Colon (tissue), 2 donors: ENCODE data around the gene MMRN1.

Experiments
- FAIRE-seq: peaks from 2 replicates; lab custom pipeline; 2012; peaks lifted over from hg19 to GRCh38; lab: Jason Lieb, UNC
- donor health status: control.
- donor health status: control.

The MMRN1 gene

DNA sequence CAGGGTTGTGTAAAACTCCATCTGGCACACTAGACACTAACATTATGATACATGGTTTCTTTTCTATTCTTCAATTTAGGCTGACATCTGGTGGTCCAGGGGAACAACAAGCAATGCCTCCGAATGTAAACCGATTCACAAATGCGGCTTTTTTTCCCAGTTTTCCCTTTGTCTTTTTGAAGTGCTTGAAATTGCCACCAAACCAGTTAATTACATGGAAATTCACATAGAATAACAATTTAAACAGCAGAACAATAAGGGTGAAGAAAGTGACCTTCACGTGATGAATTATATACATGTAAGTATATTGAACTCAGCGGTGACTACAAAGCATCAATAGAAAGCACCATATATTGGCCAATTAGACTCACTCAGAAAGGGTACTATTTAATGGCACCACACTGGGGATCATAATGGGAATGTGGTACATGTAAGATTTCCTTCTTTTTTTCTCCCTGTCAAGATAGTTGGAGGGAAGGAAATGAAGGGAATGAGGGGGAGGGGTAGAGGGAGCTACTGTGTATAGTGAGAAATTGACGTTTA lies 103.9 kb downstream of the MMRN1 start:
- FAIRE-seq, result no peak

GRCh38 chr4:90001023-90001422 lies 106.4 kb downstream of the MMRN1 start:
- no peak for FAIRE-seq

DNA sequence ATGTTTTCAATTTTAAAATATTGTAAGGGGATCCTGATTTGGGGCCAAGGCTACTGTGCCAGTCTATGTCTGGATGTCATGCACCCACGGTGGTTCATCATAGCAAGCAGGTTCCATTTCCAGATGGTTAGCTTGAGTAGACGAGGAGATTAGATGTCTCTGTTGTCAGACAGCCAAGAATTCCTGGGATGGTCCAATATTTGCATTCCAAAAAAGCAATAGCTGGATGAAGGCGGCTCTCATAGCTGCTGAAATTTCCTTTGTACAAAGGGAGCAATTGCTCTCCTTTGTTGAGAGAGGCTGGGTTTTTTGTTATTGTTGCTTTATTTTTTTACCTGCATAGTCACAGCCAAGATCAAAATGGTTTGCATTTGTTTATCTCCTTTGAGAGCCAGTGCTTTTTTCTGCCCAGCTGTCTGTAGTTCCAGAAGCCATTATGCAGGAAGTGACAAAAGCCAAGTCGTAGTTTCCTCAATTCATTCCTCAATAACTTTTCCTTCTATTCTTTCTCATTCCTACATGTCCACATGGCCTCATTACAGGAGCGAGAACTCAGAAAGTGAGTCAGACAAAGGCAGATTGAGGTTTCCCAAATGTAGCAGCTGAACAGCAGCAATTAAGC lies 107.9 kb downstream of the MMRN1 start:
- no peak for FAIRE-seq
